Measurements from ENCODE around the gene C19orf47. TPM values are rescaled to one million over a fixed set of nuclear protein-coding genes. Genes with fewer than 3 reads are reported as not detected.
A peak's percentile ranks its signal among the peaks of the same experiment; 100 is the strongest.

The C19orf47 gene
- total RNA-seq, 1 experiment from 2014 or later = 14.9 TPM

DNA sequence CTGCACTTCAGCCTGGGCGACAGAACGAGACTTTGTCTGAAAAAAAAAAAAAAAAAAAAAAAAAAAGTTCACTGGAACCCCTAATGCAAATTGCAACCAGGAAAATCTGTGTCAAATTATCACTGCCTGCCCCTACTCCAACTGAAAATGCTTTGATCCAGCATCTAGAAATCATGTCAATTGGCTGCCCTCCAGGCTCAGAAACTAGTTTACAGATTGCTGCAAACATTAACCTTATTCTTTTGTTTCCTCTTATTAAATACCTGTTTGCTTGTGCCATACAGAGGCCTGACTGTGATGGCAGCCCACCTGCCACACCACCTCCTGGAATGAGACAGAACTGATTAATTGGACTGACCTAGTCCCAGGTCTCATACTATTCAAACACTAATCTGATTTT lies 44.4 kb downstream of the C19orf47 start:
- CTCF ChIA-PET = interaction anchor here (0.8 to 2.2 kb wide), 5 partner anchors 16 to 333 kb away, joined by 3 to 17 read pairs (median 6); partner anchors contain the start of genes BLVRB, C19orf47 and PLD3
- TF ChIP-seq, protein P1, sequence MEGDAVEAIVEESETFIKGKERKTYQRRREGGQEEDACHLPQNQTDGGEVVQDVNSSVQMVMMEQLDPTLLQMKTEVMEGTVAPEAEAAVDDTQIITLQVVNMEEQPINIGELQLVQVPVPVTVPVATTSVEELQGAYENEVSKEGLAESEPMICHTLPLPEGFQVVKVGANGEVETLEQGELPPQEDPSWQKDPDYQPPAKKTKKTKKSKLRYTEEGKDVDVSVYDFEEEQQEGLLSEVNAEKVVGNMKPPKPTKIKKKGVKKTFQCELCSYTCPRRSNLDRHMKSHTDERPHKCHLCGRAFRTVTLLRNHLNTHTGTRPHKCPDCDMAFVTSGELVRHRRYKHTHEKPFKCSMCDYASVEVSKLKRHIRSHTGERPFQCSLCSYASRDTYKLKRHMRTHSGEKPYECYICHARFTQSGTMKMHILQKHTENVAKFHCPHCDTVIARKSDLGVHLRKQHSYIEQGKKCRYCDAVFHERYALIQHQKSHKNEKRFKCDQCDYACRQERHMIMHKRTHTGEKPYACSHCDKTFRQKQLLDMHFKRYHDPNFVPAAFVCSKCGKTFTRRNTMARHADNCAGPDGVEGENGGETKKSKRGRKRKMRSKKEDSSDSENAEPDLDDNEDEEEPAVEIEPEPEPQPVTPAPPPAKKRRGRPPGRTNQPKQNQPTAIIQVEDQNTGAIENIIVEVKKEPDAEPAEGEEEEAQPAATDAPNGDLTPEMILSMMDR (IDR thresholded peaks at IDR 0.05; ENCODE audit: unreplicated experiment) = no peak
- BruUV-seq (replicated peaks) = no TSS peak
- Mint-ChIP-seq H3K36me3 (ENCODE audit: insufficient read depth, unreplicated experiment) (peaks cover 1% of the 10 kb centered on the region), H3K4me1 (ENCODE audit: insufficient read depth, unreplicated experiment) (peaks cover 8% of the 10 kb centered on the region), H3K9me3 (ENCODE audit: unreplicated experiment) (no peaks in the 10 kb centered on the region), H3K4me3 (ENCODE audit: unreplicated experiment) (no peak overlapping the region), H3K27ac (ENCODE audit: low read depth, unreplicated experiment) (no peak overlapping the region), H3K27me3 (ENCODE audit: insufficient read depth, unreplicated experiment) (no peaks in the 10 kb centered on the region)
- no peak for DNase-seq (ENCODE audit: unreplicated experiment)
- intact Hi-C loops (cut with micrococcal nuclease) = loop anchor here (2.0 to 10.0 kb wide), 2 partner anchors 163 to 331 kb away; no protein-coding TSS in a partner anchor
- POLR2A ChIA-PET = interaction anchor here (0.6 to 2.2 kb wide), 7 partner anchors 27 to 152 kb away, joined by 3 to 14 read pairs (median 5); partner anchors contain the start of genes C19orf47 and PLD3

DNA sequence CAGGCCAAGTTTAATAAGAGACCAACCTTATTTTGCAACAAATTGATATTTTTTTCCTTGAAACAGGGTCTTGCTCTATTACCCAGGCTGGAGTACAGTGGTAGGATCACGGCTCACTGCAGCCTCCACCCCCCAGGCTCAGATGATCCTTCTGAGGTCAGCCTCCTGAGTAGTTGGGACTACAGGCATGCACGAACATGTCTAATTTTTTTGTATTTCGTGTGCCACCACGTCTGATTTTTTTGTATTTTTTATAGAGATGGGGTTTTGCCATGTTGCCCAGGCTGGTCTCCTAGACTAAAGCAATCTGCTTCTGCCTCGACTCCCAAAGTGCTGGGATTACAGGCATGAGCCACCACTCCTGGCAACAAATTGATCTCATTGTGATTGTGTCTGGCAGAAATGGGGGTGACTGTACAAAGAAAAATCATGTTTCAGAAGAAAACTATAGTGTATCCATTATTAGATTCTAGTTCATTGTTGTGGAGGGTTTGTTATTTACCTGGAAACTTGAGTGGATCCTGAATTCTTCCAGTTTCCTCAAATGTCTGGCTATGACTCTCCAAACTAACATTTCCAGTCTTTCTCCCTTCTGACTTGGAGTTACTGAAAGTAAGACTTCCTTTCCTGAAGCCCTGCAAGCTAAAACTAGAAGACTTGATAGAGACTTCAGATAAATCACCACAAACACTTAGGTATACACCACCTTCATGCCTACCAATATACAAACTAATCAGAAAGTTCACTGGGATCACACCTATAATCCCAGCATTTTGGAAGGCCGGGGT lies 45.8 kb downstream of the C19orf47 start:
- no peaks in the 10 kb centered on the region for H3K27me3 Mint-ChIP-seq (ENCODE audit: insufficient read depth, unreplicated experiment)

GRCh38 chr19:40300668-40301067 lies 47.5 kb downstream of the C19orf47 start:
- peaks cover 8% of the 10 kb centered on the region for H3K4me1 Mint-ChIP-seq (ENCODE audit: insufficient read depth, unreplicated experiment)
- H3K27ac Mint-ChIP-seq (ENCODE audit: low read depth, unreplicated experiment) = no peak overlapping the region
- ChIA-PET POLR2A (interaction anchor here (0.6 to 1.5 kb wide), 4 partner anchors 13 to 302 kb away, joined by 3 to 4 read pairs (median 4); partner anchors contain the start of gene SERTAD1), CTCF (interaction anchor here (0.5 to 1.3 kb wide), 3 partner anchors 15 to 334 kb away, joined by 3 to 4 read pairs (median 3); no protein-coding TSS in a partner anchor)
- H3K4me3 Mint-ChIP-seq (ENCODE audit: unreplicated experiment) = no peak overlapping the region
- intact Hi-C loops (cut with micrococcal nuclease) = loop anchor here (10.0 kb wide), 1 partner anchor 334 kb away; no protein-coding TSS in a partner anchor
- TF ChIP-seq, protein P1 (IDR thresholded peaks at IDR 0.05; ENCODE audit: unreplicated experiment) = no peak
- H3K36me3 Mint-ChIP-seq (ENCODE audit: insufficient read depth, unreplicated experiment) = peaks cover 7% of the 10 kb centered on the region
- no TSS peak for BruUV-seq (replicated peaks)
- DNase-seq (ENCODE audit: unreplicated experiment) = no peak
- H3K9me3 Mint-ChIP-seq (ENCODE audit: unreplicated experiment) = no peaks in the 10 kb centered on the region
- no peaks in the 10 kb centered on the region for H3K27me3 Mint-ChIP-seq (ENCODE audit: insufficient read depth, unreplicated experiment)

More for the DNA sequence above, 45.8 kb downstream of the C19orf47 start:
- POLR2A ChIA-PET = interaction anchor here (1.0 kb wide), 1 partner anchor 151 kb away, joined by 3 read pairs; no protein-coding TSS in a partner anchor
- peaks cover 8% of the 10 kb centered on the region for H3K4me1 Mint-ChIP-seq (ENCODE audit: insufficient read depth, unreplicated experiment)
- TF ChIP-seq, protein P1 (IDR thresholded peaks at IDR 0.05; ENCODE audit: unreplicated experiment) = no peak
- peak overlapping the region; percentile 28 for H3K4me3 Mint-ChIP-seq (ENCODE audit: unreplicated experiment)
- intact Hi-C loops (cut with micrococcal nuclease) = loop anchor here (10.0 kb wide), 1 partner anchor 332 kb away; no protein-coding TSS in a partner anchor
- peaks cover 7% of the 10 kb centered on the region for H3K36me3 Mint-ChIP-seq (ENCODE audit: insufficient read depth, unreplicated experiment)
- H3K27ac Mint-ChIP-seq (ENCODE audit: low read depth, unreplicated experiment) = peak overlapping the region; percentile 84
- CTCF ChIA-PET = no interaction called here
- no peaks in the 10 kb centered on the region for H3K9me3 Mint-ChIP-seq (ENCODE audit: unreplicated experiment)
- BruUV-seq (replicated peaks) = TSS peak; percentile 55
- DNase-seq (ENCODE audit: unreplicated experiment) = peak; percentile 31

- H3K27ac Mint-ChIP-seq (ENCODE audit: low read depth, unreplicated experiment) = no peak overlapping the region
- POLR2A ChIA-PET = interaction anchor here (0.7 to 1.6 kb wide), 3 partner anchors 11 to 41 kb away, joined by 3 to 4 read pairs (median 3); no protein-coding TSS in a partner anchor
- H3K4me1 Mint-ChIP-seq (ENCODE audit: insufficient read depth, unreplicated experiment) = peaks cover 8% of the 10 kb centered on the region
- CTCF ChIA-PET = interaction anchor here (0.6 to 1.2 kb wide), 9 partner anchors 16 to 1575 kb away, joined by 3 to 8 read pairs (median 3); partner anchors contain the start of genes COQ8B and ITPKC
- no TSS peak for BruUV-seq (replicated peaks)
- no peaks in the 10 kb centered on the region for H3K9me3 Mint-ChIP-seq (ENCODE audit: unreplicated experiment)
- peaks cover 7% of the 10 kb centered on the region for H3K36me3 Mint-ChIP-seq (ENCODE audit: insufficient read depth, unreplicated experiment)
- no peak for DNase-seq (ENCODE audit: unreplicated experiment)
- H3K27me3 Mint-ChIP-seq (ENCODE audit: insufficient read depth, unreplicated experiment) = no peaks in the 10 kb centered on the region
- intact Hi-C loops (cut with micrococcal nuclease) = no loop called here
- TF ChIP-seq, protein P1 (IDR thresholded peaks at IDR 0.05; ENCODE audit: unreplicated experiment) = no peak
- no peak overlapping the region for H3K4me3 Mint-ChIP-seq (ENCODE audit: unreplicated experiment)
Observed at GRCh38 chr19:40298026-40298425, 50.2 kb downstream of the C19orf47 start.

Data from MCF 10A (cell line).